Midbrain (tissue), 1 donor: ENCODE data around the gene HDAC4.

ENCODE experiments used
- DNase-seq: peaks from one replicate; lab custom pipeline; 2025; lab: John Stamatoyannopoulos, UW

The HDAC4 gene

DNA sequence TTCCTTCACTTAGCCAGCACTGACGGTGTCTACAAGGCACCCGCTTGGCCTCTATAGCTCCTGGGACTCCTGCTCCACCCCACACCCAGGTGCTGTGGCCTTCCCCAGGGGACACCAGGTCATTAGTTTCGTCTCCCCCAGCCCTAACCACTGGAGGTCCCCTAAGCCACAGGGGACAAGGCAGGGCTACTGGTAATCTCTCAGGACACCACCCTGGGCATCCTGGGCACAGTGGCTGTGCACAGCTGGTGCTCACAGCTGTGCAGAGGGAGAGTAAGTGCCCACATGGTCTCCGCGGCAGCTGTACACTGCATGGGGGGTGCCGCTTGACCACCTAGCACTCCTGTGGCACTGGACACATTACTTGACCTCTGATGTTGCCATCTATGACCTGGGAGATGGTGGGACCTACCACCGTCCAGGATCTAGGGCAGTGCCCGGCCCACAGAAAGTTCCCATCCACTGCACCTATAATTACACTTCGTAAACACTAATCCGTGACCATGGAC lies 134.0 kb downstream of the HDAC4 start:
- no peak for DNase-seq

DNA sequence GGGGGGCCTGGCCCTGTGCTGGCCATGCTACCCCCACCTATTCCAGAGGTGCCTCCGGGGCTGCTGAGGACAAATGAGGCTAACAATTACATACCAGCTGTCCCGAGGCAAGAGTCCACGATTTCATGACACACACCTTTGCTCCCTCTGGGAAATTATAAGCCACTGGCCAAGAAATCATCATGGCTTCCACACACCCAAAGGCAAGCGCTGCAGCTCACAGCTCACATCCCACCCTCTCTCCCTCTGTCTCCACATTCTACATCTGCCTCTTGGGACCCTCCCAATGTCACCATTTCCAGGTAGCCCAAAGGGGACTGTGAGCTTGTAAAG lies 134.4 kb downstream of the HDAC4 start:
- DNase-seq: no peak

DNA sequence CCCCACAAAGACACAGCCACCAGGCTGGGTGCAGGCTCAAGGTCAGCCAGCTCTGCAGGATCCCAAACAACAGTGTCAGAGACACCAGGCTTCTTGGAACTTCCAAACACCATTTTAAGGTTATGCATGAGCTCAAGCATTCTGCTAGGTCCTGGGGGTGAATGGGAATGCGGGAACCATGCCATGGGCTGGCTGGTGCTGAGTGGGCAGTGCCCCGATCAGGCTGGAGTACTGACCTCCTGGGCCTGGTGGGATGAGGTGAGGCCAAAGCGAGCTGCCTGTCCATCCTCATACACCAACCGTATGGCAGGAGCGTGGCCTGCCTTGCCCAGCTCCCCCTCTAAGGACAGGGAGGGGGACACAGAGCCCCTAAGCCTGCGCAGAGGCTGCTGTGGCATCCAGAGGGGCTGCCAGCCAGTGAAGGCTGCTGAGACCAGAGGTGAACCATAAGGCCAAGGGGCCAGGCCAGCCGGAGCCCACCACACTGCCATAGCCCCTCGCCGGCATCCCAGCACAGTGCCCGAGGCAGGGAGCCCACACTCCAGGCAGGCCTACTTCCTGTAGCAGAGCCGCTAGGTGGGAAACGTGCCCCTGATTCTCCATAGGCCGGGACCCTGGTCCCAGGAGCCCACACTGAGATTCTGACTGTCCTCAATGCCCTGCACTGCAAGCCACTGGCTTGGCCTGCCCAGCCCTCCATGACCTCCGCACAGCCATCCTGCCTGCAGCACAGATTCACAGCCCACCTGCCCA lies 135.0 kb downstream of the HDAC4 start:
- no peak for DNase-seq

DNA sequence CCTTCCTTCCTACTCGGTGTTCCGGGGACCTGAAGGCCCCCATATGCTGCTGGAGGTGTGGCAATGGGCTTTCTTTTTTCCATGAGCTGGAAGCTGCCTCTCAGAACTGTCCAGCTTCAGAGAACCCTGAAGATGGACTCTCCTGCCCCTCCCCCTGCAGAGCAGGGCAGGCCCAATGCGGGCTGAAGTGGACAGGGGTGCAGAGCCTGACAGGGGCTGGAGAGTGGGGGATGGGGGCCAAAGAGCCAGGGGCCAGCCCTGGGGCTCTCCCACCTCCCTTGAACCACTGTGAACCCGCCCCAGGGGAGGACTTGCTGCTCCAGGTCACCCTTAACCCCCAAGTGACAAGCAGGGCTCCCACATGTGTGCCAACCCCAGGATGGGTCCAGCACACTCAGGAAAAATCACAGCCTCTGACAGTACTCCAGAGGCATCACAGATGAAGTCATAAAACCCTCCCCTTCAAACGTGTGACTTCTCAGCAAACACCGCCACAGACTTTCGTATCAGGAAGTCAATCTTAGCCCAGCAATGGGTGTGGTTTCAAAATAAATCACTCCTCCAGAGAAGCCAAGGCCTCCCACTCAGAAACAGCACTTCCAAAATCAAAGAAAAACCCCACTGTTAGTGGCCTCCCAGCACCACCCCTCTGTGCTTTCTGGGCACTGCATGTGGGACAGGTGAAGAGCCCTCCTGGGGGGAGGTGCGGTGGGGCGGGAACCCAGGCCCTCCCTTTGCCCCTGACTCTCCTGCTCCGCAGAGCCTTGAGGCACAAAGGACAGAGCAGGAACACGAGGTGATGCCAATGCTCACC lies 135.8 kb downstream of the HDAC4 start:
- DNase-seq: no peak

DNA sequence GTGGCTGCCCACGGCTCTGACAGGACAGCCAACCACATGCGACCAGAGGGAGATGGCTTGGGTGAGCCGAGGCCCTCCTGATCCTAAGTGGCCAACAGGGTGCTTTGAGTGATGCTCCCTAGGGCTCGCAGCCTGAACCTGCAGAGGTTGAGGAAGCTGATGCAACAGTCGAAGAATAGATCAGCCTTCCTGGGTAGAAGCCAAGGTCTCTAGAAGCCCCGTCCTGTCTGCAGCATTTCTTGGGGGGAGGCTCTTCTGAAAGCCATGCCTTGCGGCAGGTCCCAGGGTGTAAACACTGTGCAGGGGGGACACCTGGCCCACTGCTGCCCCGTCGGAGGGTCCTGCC lies 136.4 kb downstream of the HDAC4 start:
- DNase-seq: no peak

DNA sequence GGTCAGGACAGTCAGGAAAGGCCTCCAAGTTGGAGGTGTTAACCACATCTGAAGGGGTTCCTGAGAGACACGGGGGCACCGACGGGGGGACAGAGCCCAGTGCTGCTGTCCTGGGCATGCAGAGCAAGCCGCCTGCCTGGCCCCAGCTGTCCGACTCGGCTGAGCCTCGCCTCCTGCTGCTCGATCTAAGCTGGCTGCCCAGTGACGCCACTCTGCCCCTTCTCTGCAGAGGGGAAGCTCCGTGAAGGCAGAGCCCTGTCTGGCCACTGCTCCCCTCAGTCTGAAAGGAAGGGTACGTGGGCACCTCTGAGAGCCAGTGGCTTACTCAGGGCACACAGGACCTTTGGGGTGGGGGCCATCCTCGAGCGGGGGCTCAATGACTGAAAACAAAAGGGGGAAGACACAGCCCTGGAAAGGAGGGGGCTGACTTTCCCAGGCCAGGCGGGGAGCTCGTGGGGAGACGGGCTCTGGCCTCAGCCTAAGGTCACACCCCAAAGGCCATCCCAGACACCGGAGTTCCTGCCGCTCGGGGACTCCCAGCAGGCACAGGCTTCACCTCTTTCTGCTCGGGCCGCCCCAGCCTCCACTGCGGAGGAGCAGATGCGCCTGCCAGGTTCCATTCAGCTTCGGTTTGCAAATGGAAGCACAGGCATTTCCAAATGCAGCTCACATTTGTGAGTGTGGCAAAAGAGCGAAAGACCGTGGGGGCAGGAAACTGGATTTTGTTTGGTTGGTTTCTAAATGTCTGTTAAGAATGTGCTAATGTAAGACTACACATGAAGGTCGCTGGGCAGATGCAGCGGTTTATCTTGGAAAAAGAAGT lies 136.9 kb downstream of the HDAC4 start:
- no peak for DNase-seq

DNA sequence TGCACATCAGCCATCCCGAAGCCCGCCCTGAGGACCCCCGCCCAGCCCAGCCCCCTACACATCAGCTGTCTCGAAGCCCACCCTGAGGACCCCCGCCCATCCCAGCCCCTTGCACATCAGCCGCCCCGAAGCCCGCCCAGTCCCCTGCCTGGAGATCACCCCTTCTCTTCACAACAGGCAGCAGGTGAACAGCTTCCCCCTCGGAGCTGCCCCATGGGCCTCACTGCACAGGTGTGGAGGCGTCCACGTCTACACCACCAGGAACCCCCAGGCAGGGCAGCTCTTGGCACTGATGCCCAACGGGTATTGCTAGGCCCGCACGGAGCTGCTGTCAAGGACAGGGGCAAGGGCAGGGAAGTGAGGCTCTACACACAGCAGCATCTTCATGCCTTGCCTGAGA lies 137.6 kb downstream of the HDAC4 start:
- DNase-seq: no peak

DNA sequence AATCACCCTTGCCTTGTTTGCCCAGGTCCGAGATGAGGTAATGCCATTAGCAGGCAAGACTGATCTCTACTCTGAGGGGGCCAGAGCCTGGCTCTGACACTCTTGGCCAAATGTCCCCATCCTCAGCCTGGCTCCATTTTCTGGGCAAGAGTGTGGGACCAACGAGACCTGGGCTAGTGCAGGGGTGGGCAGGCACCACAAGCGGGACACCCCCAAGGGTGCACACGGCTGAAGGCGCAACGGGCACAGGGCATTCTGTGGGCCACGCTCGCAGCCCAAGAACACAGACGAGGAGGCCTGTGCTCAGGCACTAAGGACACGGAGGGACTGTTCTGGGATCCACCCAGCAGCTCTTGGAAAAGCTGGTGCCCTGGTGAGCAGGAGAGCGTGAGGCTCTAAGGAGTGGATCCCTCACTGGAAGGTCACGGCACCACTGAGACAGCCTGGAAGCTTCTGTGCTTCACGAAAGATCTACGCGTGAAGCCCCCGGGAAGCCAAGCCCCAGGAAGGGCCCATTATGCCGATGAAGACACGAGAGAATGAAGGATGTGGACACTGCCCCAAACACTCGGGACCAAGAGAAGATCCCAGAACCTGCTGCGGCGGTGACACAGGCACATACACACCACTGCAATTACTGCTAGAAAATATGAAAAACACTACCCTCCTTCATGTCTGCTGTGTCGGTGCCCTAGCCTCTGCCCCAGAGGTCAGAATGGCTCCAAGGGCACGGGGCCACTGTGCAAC lies 138.2 kb downstream of the HDAC4 start:
- DNase-seq: no peak

DNA sequence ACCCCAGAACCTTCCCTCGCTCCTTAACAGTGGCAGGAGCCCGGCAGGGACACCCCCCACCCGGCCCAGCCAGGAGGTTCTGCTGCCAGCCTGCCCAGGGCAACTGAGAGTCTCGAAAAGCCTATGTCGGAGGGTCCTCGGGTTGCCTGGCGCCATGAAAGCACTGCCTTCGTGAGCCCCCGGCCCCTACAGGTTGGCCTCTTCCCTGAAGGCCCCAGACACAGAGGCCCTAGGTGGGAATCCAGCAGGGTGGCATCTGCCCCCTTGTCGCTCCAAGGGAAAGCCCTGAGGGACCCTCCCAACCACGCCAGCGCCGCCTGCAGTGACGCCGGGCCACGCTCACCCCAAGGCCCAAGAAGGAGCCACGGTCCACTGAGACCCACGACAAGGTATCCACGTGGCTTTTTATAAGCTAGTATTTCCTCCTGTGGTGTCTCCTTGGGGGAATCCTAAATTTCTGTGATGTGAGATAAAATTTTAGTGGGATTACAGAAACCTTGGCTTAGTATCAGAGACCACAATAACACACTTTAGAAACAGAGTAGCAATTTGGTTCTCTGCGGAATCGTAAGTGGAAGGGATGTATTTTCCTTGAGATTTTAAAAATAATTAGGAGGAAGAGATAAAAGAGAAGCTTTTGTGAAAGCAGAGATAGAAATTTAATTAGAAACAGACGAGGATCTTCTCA lies 138.9 kb downstream of the HDAC4 start:
- no peak for DNase-seq

DNA sequence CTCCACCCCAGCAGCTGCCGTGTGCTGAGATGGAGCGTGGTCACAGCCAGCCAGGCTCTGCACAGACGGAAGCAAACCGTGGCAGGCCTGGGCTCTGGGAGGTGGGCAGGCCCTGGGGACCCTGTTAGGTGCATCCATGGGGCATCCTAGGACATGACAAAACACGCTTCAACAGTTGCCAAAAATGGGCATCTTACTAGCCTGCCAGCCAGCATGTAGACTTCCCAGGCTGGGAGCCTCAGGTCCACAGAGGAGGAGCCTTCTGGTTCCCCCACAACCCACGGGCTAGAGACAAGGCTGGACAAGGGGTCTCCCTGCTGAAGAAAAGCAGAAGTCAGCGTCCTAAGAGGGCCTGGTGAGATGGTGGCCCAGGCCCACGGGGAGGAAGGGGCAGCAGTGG lies 139.5 kb downstream of the HDAC4 start:
- DNase-seq: no peak

DNA sequence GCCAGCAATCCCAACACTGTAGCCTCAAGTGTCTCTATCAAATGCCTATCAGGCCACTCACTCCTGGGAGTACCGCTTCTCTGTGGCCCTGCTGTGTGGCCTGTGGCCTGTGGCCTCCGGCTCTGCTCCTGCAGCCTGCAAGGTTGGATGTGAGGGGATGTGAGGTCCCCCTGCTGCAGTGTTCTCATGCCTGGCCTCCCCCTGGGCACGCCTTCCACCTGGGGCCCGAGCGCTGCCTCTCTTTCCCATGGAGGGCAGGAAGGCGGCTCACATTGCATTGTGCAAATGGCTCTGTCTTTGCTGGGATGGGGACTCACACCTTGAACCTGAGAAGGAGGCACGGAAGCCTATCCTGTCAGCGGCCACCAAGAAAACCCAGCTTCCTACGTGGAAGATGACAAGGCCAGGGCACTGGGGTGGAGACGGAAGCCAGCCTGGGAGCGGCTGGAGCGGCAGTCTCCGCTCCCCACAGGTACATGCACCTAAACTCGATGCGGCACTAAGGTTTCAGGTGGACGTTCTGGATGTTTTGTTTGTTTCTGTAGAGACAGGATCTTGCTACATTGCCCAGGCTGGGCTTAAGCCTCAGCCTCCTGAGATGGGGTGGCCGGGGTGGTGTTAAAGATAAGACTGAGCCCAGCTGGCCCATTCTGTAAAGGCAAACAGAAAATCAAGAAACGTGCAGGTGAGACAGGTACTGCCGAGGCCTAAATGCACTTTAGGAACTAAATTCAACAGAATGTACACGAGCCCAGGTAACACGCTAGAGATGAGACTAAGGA lies 140.1 kb downstream of the HDAC4 start:
- DNase-seq: no peak

DNA sequence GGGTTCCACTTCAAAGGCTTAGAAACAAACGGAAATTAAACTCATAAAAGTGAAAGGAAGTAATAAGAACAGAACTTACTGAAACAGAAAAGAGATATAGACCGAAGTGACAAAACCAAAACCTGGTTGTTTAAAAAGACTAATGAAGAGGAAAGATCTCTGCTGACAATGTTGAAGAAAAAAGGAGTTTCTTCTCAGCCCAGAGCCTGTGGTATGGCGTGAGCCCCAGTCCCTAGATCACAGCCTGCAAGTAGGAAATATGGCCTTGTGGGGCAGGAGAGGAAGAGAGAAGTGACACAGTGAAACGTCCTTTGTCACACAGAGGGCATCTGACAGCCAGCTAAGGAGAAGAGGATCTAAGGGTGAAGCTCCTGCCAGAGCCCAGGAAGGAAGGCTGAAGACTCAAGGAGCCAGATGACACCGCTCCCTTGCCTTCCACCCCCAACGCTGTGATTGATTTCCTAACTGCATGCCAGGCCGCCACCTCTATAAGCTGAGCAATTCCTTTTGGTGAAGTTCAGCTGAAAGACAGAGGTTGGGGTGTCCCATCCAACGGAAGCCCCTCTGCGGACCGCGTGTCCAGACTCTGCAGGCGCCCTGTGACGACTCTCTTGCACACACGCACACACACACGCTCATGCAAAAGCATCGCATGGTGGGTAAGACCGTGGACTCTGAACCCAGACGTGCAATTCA lies 141.1 kb downstream of the HDAC4 start:
- no peak for DNase-seq

DNA sequence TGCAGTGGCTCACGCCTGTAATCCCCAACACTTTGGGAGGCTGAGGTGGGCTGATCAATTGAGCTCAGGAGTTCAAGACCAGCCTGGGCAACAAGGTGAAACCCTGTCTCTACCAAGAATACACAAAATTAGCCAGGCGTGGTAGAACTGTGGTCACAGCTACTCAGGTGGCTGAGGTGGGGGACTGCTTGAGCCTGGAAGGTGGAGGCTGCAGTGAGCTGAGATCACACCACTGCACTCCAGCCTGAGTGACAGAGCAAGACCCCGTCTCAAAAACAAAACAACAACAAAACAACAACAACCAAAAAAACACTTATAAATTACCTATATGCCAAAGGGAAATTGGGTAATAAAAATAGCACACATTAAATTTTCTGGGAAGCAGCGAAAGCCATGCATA lies 141.6 kb downstream of the HDAC4 start:
- no peak for DNase-seq

DNA sequence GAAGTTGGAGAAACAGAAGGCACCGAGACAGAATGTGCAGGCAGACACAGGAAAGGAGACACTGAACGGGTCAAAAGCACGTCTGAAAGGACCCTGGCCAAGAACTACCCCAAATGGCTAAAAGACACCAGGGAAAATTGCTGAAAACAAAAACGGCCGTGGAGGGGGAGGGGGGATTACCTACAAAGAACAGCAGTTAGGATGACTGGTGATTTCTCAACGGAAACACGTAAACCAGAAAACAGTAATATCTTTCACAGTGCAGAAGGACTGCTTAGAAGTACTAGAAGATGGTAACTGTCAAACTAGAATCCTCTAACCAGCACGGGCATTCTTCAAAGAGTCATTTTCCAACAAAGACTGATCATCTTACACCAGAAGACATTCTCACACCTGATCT lies 142.6 kb downstream of the HDAC4 start:
- DNase-seq: no peak

DNA sequence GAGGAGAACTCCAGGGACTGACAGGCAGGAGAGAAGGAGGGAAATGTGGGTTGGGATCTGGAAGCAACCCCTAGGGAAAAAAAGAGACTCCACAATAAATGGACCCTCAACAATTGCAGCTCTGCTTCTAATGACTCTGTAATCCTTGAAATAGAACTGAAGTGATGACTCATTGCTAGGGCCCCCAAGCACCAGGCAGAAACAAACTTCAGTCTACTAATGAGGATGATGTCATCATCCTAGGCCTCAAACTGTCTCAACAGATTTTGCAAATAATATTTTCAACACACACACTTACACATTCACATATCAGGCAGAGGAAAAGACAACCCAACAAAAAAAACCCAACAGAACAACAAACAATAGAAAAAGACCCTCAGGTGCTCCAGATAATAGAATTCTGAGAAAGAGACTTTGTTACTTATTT lies 143.3 kb downstream of the HDAC4 start:
- no peak for DNase-seq

DNA sequence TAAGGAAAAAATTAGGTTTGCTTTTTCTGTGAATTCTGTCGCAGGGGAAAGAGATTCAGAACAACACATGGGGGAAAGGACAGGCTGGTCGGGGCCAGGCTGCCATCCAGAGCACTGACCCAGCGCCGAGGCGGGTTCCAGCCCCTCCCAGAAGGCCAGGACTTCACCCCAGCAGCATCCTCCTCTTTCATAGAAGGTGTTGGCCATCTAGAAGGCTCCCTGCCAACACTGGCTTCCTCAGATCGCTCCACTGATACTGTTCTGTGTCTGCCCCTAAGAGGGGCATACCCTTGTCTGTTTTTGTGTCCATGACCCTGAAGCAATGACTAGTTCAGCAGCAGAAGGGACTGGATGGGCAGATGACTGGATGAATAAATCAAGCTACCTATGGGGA lies 144.5 kb downstream of the HDAC4 start:
- no peak for DNase-seq

DNA sequence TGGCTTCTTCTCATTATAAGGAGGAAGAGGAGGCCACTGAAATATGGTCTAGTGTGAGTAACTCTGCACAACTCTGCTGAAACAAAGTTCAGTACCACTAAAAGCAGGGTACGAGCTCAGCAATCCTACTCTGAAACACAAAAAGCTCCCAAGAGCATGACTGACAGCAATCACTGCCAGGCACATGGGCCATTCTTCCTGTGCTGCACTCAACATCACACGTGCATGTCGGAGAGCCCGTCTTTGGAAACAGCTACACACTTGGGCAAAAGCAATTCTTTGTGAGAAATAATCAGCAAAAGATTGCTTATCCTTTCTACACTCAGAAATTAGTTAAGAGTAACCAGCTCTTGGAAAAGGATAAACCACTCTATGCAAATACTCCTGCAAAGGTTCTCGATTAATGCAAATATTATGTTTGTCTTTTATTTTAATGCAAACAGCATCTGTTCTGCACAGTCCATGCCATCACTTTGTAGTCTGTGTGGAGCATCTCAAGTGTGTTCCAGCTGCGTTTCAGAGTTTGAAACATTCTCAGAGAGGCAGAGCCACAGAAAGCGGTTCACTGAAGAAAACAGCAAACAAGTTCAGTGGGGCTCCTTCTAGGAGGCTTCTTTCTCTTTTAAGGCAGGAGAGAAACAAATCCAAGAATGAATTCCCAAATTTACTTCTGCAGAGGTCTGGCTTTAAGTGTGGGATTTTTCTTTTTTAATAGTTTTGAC lies 145.0 kb downstream of the HDAC4 start:
- DNase-seq: no peak

DNA sequence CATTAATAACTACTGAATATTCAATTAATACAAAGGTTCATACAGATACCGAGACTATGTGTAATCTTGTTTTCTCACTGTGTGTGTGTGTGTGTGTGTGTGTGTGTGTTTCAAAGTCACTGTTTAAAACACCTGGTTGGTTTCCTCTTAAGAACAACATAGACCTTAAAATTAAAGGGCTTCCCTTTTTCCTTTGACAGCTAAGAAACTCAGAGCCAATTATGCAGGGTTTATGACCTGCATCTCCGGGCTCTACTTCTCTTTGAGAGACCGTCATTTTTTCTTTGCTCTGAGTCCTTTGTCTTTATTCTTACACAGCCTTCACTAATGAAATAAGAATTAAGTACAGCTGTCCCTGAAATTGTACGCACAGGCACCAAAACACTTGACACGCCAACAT lies 145.6 kb downstream of the HDAC4 start:
- DNase-seq: no peak

DNA sequence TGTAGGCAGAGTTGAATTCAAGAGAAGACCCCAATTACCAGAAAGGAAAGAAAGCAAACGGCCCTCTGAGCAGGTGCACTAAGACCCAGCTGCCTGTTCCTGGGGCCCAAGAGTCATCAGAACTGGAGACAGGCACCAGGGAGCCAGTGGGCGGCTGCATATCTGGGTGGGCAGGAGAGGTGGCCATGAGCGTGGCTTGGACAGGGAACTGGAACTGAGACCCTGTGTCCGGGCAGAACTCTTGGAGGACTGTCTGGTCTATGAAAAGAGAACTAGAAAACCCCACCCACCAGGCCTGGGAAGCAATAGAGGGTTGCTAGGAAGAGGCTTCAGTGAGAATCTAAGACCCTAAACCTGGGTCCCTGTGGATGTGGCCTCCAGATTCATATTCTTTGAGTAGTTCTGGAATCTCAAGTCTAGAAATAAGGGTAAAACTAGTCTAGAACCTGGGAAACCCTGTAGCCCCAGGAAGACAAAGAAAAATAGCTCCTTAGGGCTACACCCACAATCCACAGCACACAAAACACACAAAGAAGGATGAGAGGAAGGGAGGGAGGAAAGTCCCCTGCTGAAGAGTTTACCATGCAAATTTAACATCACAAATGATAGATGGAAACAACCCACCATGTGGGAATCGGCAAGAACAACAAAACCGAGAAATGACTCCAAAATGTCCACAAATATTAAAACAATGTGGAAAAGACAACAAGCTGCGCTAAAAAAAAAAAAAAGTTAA lies 147.0 kb downstream of the HDAC4 start:
- DNase-seq: no peak
